Activated CD4-positive, alpha-beta T cell treated with anti-CD3 and anti-CD28 coated beads for 48 hours (primary cell): ENCODE data around the gene COPS3.

Source experiments
- DNase-seq: peaks from one replicate; pipeline ENCODE4 v3.0.0-alpha.2; 2020

Gene COPS3

GRCh38 chr17:17237026-17237799 is 43.8 kb downstream of the COPS3 start, which contains the start of gene FLCN:
Gene FLCN, minus strand, starts transcription at chr17:17237168. Its CDS starts 9,031 bp downstream, at chr17:17228137.
- DNase-seq = peak; percentile 93

- DNase-seq = no peak
Measured at GRCh38 chr17:17236295-17237025, 44.6 kb downstream of the COPS3 start.

DNA sequence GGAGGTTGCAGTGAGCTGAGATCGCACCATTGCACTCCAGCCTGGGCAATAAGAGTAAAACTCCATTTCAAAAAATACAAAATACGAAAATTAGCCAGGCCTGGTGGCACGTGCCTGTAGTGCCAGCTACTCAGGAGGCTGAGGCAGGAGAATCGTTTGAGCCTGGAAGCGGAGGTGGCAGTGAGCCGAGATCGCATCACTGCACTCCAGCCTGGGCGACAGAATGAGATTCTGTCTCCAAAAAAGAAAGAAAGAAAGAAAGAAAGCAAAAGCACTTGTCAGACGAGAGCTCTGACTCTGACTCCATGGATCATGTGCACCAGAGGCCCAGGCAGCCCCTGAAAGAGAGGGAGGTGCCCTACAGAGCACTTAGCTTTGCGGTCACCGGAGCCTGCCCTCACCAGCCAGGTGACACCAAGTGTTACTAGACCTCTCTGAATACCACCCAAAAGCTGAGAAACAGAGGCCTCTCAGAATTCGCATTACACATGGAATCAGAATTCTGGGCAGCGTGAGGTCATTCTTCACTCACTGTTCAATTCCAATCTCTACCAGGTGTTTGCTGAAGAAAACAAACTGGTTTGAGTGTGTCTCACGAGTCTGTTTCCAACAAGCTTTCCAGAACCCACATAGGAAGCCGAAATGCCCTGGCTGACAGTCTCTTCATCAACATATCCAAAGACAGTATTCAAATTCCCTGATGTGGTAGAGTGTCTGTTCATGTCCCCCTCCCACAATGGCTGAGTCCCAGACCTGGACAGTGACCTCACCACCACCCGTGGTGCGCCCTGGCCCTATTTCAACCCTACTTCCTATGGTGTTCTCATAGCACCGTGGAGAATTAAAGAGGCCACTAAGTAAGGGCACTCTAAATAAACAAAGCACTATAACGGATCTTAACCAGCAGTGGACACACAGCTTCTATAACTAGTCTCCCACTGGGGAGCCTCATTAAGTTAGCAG is 45.6 kb downstream of the COPS3 start:
- DNase-seq = no peak

GRCh38 chr17:17232303-17232621 is 48.8 kb downstream of the COPS3 start:
- DNase-seq = no peak

DNA sequence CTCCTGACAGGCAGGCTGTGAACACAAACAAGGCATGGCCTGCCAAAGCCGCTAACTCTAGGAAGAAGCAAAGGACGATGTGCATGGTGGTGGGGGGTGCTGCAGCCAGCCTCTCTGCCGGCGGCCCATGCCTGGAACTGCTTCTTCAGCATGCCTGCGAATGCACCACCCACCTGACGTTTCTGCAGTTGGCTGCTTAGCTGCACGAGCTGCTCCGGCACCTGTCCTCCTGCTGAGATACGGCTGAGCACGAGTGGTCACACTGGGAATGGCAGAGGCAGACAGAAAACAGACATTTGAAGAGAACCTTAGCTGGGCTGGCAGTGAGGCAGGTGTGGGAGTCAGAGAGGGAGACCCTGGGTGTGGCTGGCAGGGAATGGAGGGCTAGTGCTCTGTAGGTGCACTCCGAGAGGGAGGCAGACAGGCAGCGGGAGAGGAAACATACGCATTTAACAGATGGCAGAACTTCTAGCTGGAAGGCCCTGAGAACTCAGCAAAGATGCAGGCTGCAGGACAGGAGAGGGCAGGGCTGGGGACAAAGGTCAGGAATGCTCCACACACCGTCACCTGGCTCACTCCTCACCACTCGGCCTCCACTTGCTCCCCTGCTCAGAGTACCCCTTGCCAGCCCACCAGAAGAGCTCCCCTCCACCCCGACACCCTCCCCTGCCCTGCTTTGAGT is 49.3 kb downstream of the COPS3 start:
- no peak for DNase-seq

GRCh38 chr17:17229416-17230384 is 51.3 kb downstream of the COPS3 start:
- DNase-seq = no peak

- DNase-seq = no peak
Measured at GRCh38 chr17:17228521-17229279, 52.3 kb downstream of the COPS3 start.

- no peak for DNase-seq
Measured at GRCh38 chr17:17227608-17228520, 53.2 kb downstream of the COPS3 start.

GRCh38 chr17:17226451-17227265 is 54.4 kb downstream of the COPS3 start:
- DNase-seq = no peak

GRCh38 chr17:17225901-17226300 is 55.1 kb downstream of the COPS3 start:
- DNase-seq = no peak

- no peak for DNase-seq
Measured at GRCh38 chr17:17224137-17224536, 56.9 kb downstream of the COPS3 start.

GRCh38 chr17:17223736-17224135 is 57.3 kb downstream of the COPS3 start:
- DNase-seq = no peak

- DNase-seq = no peak
Measured at GRCh38 chr17:17221329-17221728, 59.7 kb downstream of the COPS3 start.

- DNase-seq = no peak
Measured at GRCh38 chr17:17220529-17220928, 60.5 kb downstream of the COPS3 start.

DNA sequence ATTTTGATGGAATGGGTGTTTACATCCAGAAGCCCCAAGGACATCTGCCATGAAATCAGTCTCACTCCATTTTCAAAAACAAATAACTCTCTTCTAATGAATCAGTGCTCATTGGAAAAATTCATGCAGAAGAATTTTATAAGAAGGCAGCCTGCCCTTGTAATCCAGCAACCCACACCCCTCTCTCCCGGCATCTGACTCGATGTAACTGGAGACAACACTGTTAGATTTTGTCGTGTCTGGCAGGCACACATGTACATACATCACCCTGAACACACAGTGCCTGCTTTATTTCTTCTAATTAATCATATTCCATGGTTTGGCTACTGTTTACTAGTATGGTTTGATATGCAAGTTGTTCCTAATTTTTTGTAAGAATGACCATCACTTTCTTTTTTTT is 63.1 kb downstream of the COPS3 start:
- no peak for DNase-seq

GRCh38 chr17:17216776-17217175 is 64.3 kb downstream of the COPS3 start:
- no peak for DNase-seq

- DNase-seq = no peak
Measured at GRCh38 chr17:17216236-17216635, 64.8 kb downstream of the COPS3 start.

- no peak for DNase-seq
Measured at GRCh38 chr17:17215575-17215974, 65.5 kb downstream of the COPS3 start.
